Sigmoid colon (tissue), 7 donors: ENCODE data around the gene LIN52. TPM values are rescaled to one million over a fixed set of nuclear protein-coding genes. Genes with fewer than 3 reads are reported as not detected.

Source experiments
- DNase-seq: peaks from one replicate; pipeline ENCODE4 v3.0.0-alpha.2; 2019
- H3K27ac ChIP-seq, 4 donors: fragments of 200-600 bp; sonication (generic); one replicate each; pipeline ENCODE4 v1.5.1; 2016 to 2019; ENCODE audit warnings: mild to moderate bottlenecking in 1 of 4
- H3K27me3 ChIP-seq, 3 donors: fragments of 200-600 bp; sonication (generic); one replicate each; pipeline ENCODE4 v1.5.1; 2019; ENCODE audit warnings: mild to moderate bottlenecking in 1 of 3
- H3K36me3 ChIP-seq, 4 donors: fragments of 200-600 bp; sonication (generic); one replicate each; pipeline ENCODE4 v1.5.1; 2016 to 2019
- H3K4me1 ChIP-seq, 4 donors: fragments of 200-600 bp; sonication (generic); one replicate each; pipeline ENCODE4 v1.5.1; 2017 to 2019
- H3K4me3 ChIP-seq, 4 donors: fragments of 200-600 bp; sonication (generic); one replicate each; pipeline ENCODE4 v1.5.1; 2017 to 2019; ENCODE audit warnings: mild to moderate bottlenecking in 2 of 4, moderate library complexity in 1 of 4
- H3K9me3 ChIP-seq, 4 donors: fragments of 200-600 bp in 3 of 4; sonication (generic) in 3 of 4; one replicate each; pipeline versions ENCODE4 v1.5.1 to v1.6.1; 2013 to 2019
- EP300 ChIP-seq, 4 donors: sonication (generic); formaldehyde crosslinking; IDR thresholded peaks; one replicate each; pipeline ENCODE4 v1.6.1; 2017; ENCODE audit warnings: antibody characterized with exemption in 4 of 4
- POLR2A ChIP-seq, 2 donors: fragments of 450-650 bp; IDR thresholded peaks; one replicate each; pipeline ENCODE4 v1.6.1; 2016; ENCODE audit warnings: antibody characterized with exemption in 2 of 2, mild to moderate bottlenecking in 2 of 2, moderate library complexity in 2 of 2
- POLR2AphosphoS5 ChIP-seq, 4 donors: sonication (generic); formaldehyde crosslinking; IDR thresholded peaks; one replicate each; pipeline ENCODE4 v1.6.1; 2017; ENCODE audit warnings: antibody characterized with exemption in 4 of 4
- WGBS, 2 donors: extraction: QIAGEN DNeasy Blood & Tissue Kit; methylation state at CpG; one replicate each; pipeline ENCODE4 v1.1.7; 2013; 5-methylcytosine and 5-hydroxymethylcytosine counted together
- intact Hi-C: fragments of 100-400 bp; cut with DNase I; formaldehyde crosslinking; loops from one replicate; pipeline ENCODE4 v1.15.1; 2023
- polyA plus RNA-seq, 3 donors: library from polyadenylated mRNA; stranded (reverse); fragments of 200-250 nt; gene quantifications; one replicate each; pipeline ENCODE4 v1.2.3, GENCODE V29; 2013
- total RNA-seq, 4 donors: library from RNA; depleted of rRNA; stranded (reverse); fragments of >200 nt; gene quantifications; one replicate each; pipeline ENCODE4 v1.1.0, GENCODE V29; 2016
- TF ChIP-seq, protein P1 (sequence below), 4 experiments: fragments of 450-650 bp in 3 of 4; fragments of 200-600 bp in 1 of 4; IDR thresholded peaks; one replicate each; pipeline ENCODE4 v1.5.1; 2016 to 2019; ENCODE audit warnings: antibody characterized with exemption in 4 of 4, mild to moderate bottlenecking in 3 of 4, moderate library complexity in 2 of 4
- donor health status: healthy with polysubstance abuse.
- donor health status: Bipolar disorder and iron deficiency.
- donor health status: healthy.

The LIN52 gene
- total and polyA plus RNA-seq, 7 donors: 3.7 to 11.1 (median 9.1) TPM

DNA sequence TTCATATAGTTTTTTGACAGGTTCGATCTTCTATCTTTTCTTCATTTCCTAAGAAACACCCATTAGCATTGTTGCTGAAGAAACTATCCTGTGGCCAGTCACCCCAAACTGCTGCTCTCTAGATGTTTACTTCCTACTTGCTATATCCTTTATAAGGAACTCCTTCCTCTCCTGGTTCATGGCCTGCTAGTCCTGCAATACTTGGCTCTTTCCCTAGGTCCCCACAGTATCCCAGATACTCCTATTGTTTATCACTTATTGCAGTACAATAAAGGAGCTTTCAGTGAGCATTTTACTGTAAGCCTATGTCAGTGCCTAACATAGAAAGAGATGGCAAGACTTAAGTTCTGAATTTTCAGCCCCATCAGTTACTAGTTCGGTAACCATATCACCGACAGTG is 3.3 kb upstream of the LIN52 start:
- Histone ChIP-seq H3K9me3 (no peaks in the 10 kb centered on the region), H3K27ac (no peak overlapping the region), H3K4me1 (peaks cover 0 to 25% (median 20%) of the 10 kb centered on the region in 4 donors), H3K4me3 (no peak overlapping the region), H3K36me3 (no peaks in the 10 kb centered on the region), H3K27me3 (no peaks in the 10 kb centered on the region)
- DNase-seq: no peak
- TF ChIP-seq, protein P1, sequence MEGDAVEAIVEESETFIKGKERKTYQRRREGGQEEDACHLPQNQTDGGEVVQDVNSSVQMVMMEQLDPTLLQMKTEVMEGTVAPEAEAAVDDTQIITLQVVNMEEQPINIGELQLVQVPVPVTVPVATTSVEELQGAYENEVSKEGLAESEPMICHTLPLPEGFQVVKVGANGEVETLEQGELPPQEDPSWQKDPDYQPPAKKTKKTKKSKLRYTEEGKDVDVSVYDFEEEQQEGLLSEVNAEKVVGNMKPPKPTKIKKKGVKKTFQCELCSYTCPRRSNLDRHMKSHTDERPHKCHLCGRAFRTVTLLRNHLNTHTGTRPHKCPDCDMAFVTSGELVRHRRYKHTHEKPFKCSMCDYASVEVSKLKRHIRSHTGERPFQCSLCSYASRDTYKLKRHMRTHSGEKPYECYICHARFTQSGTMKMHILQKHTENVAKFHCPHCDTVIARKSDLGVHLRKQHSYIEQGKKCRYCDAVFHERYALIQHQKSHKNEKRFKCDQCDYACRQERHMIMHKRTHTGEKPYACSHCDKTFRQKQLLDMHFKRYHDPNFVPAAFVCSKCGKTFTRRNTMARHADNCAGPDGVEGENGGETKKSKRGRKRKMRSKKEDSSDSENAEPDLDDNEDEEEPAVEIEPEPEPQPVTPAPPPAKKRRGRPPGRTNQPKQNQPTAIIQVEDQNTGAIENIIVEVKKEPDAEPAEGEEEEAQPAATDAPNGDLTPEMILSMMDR (IDR thresholded peaks at IDR 0.05): no peak
- TF ChIP-seq EP300 (IDR thresholded peaks at IDR 0.05): no peak
- TF ChIP-seq POLR2AphosphoS5 (IDR thresholded peaks at IDR 0.05): no peak
- TF ChIP-seq POLR2A (IDR thresholded peaks at IDR 0.05): no peak
- intact Hi-C loops: loop anchor here (10.0 kb wide), 1 partner anchor 413 kb away; the partner anchor contains the start of genes ISCA2 and NPC2
- 92 to 97% methylated on average over 3 of the region's 3 CpGs for WGBS, 2 donors

- Histone ChIP-seq H3K4me1 (peaks cover 0 to 27% (median 20%) of the 10 kb centered on the region in 4 donors), H3K27ac (peak overlapping the region; percentile 81 to 93 (median 90)), H3K36me3 (no peaks in the 10 kb centered on the region), H3K9me3 (no peaks in the 10 kb centered on the region), H3K4me3 (peak overlapping the region in 2 of 4 donors; percentile 79 to 80), H3K27me3 (no peaks in the 10 kb centered on the region)
- intact Hi-C loops: loop anchor here (10.0 kb wide), 1 partner anchor 412 kb away; the partner anchor contains the start of genes ISCA2 and NPC2
- 88 to 92% methylated on average over 3 of the region's 3 CpGs for WGBS, 2 donors
- no peak for DNase-seq
- TF ChIP-seq, protein P1 (IDR thresholded peaks at IDR 0.05): no peak
- TF ChIP-seq POLR2AphosphoS5 (IDR thresholded peaks at IDR 0.05) (no peak), EP300 (IDR thresholded peaks at IDR 0.05) (no peak), POLR2A (IDR thresholded peaks at IDR 0.05) (no peak)
Measured at GRCh38 chr14:74083161-74083560, 1.6 kb upstream of the LIN52 start.

- no peaks in the 10 kb centered on the region for H3K36me3 ChIP-seq
- intact Hi-C loops: loop anchor here (2.0 to 10.0 kb wide), 2 partner anchors 63 to 411 kb away; partner anchors contain the start of genes ISCA2 and NPC2
- WGBS, 2 donors: 1 to 2% methylated on average over 15 of the region's 15 CpGs
- TF ChIP-seq, protein P1 (IDR thresholded peaks at IDR 0.05): no peak
- TF ChIP-seq POLR2AphosphoS5 (IDR thresholded peaks at IDR 0.05) (no peak), POLR2A (IDR thresholded peaks at IDR 0.05) (no peak), EP300 (IDR thresholded peaks at IDR 0.05) (no peak)
- no peaks in the 10 kb centered on the region for H3K27me3 ChIP-seq
- DNase-seq: peak; percentile 65
- peak overlapping the region; percentile 64 to 80 (median 76) for H3K4me3 ChIP-seq
- H3K9me3 ChIP-seq: no peaks in the 10 kb centered on the region
- H3K27ac ChIP-seq: peak overlapping the region; percentile 81 to 93 (median 90)
- peaks cover 0 to 27% (median 20%) of the 10 kb centered on the region in 4 donors for H3K4me1 ChIP-seq
Measured at GRCh38 chr14:74083784-74084276, 926 bp upstream of the LIN52 start.

DNA sequence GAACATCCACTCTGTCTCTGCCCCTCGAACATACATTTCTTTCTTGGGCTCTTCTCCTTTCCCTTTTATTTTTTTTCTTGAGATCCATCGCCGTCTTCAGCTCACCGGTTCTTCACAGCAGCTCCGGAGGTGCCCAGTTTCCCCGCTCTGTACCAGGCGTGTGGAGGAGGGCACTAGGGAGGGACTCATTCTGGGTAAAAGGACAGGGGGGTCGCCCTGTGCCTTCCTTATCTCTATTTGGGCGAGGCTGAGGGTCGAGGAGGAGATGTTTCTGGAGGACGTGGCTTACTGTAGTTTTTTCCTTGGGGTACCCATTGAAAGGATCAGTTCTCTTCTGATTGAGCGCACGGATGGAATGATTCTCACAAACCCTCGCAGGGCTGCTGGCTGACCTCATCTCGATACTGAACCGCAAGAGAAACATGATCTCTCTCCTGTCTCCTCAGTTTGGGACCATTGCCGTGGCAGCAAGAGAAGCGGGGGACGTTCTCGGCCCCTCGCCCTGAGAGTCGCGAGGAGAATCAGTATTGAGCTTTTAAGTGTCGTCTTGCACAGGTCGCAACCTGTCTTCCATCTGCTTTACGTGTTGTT is 386 bp downstream of the LIN52 start:
- peak overlapping the region; percentile 64 to 81 (median 72) for H3K4me3 ChIP-seq
- no peaks in the 10 kb centered on the region for H3K36me3 ChIP-seq
- peaks cover 0 to 27% (median 20%) of the 10 kb centered on the region in 4 donors for H3K4me1 ChIP-seq
- intact Hi-C loops: loop anchor here (2.0 to 10.0 kb wide), 2 partner anchors 64 to 410 kb away; partner anchors contain the start of genes ISCA2 and NPC2
- H3K27me3 ChIP-seq: no peaks in the 10 kb centered on the region
- WGBS, 2 donors: 0 to 1% methylated on average over 26 of the region's 26 CpGs
- no peak for DNase-seq
- H3K9me3 ChIP-seq: no peaks in the 10 kb centered on the region
- peak overlapping the region; percentile 84 to 89 (median 88) for H3K27ac ChIP-seq
- TF ChIP-seq POLR2A (IDR thresholded peaks at IDR 0.05): peak in 1 of 2 donors; percentile 26
- TF ChIP-seq EP300 (IDR thresholded peaks at IDR 0.05): no peak
- TF ChIP-seq, protein P1 (IDR thresholded peaks at IDR 0.05): no peak
- TF ChIP-seq POLR2AphosphoS5 (IDR thresholded peaks at IDR 0.05): no peak
